Measurements from ENCODE around the gene HMGXB4. TPM values are rescaled to one million over a fixed set of nuclear protein-coding genes. Genes with fewer than 3 reads are reported as not detected.

HMGXB4 gene
- polyA plus RNA-seq, 2 of the 4 experiments (the other 2 are of a cell fraction), result 12.9 to 29.5 TPM

- 95% methylated on average over 17 of the region's 18 CpGs for WGBS (ENCODE audit: missing lambda C conversion rate)
- TF ChIP-seq REST (IDR thresholded peaks at IDR 0.05) (no peak), HDAC2 (IDR thresholded peaks at IDR 0.05) (no peak), ZSCAN20 (CRISPR knock-in tag; IDR thresholded peaks at IDR 0.05) (no peak), MAFK (IDR thresholded peaks at IDR 0.05; ENCODE audit: partially characterized antibody) (no peak), ZC3H11A (IDR thresholded peaks at IDR 0.05) (no peak), HEYL (CRISPR knock-in tag; IDR thresholded peaks at IDR 0.05) (no peak), POLR2AphosphoS2 (conservative IDR thresholded peaks at IDR 0.05; ENCODE audit: low read length) (no peak), KDM1A (IDR thresholded peaks at IDR 0.05; ENCODE audit: low read depth) (no peak), TP53 (CRISPR knock-in tag; IDR thresholded peaks at IDR 0.05) (no peak), ATOH8 (CRISPR knock-in tag; IDR thresholded peaks at IDR 0.05; ENCODE audit: low read depth) (no peak)
- ATAC-seq, result no peak
- Histone ChIP-seq H3K4me2 (no peak overlapping the region), H3K27ac (no peak overlapping the region), H3K4me3 (no peak overlapping the region), H3K9me3 (no peaks in the 10 kb centered on the region), H3K4me1 (peaks cover 4% of the 10 kb centered on the region; the same call in 2 of the 3 replicates)
- no peak for DNase-seq (ENCODE audit: low read depth in 1 of 2, low spot score in 1 of 2)
- CTCF ChIA-PET, result no interaction called here
- no peak for FAIRE-seq
- POLR2A ChIA-PET, result no interaction called here
These were observed 62.1 kb downstream of the HMGXB4 start for GRCh38 chr22:35319244-35319985.

- DNase-seq (ENCODE audit: low read depth in 1 of 2, low spot score in 1 of 2), result no peak
- H3K4me1 ChIP-seq, result no peaks in the 10 kb centered on the region
- FAIRE-seq, result no peak
- ATAC-seq, result no peak
- no peak overlapping the region for H3K4me3 ChIP-seq
- ChIA-PET POLR2A (no interaction called here), CTCF (no interaction called here)
- 95% methylated on average over 6 of the region's 10 CpGs for WGBS (ENCODE audit: missing lambda C conversion rate)
- no peaks in the 10 kb centered on the region for H3K9me3 ChIP-seq
- no peak overlapping the region for H3K4me2 ChIP-seq
- H3K27ac ChIP-seq, result no peak overlapping the region
- no peak for TF ChIP-seq REST (IDR thresholded peaks at IDR 0.05)
- TF ChIP-seq HES2 (IDR thresholded peaks at IDR 0.05), result no peak
- TF ChIP-seq CBX2 (IDR thresholded peaks at IDR 0.05; ENCODE audit: borderline replicate concordance, low read depth), result no peak
- no peak for TF ChIP-seq ATOH8 (CRISPR knock-in tag; IDR thresholded peaks at IDR 0.05; ENCODE audit: low read depth)
- TF ChIP-seq EP300 (IDR thresholded peaks at IDR 0.05), result no peak
- no peak for TF ChIP-seq CHD4 (IDR thresholded peaks at IDR 0.05; ENCODE audit: borderline replicate concordance)
These were observed 64.8 kb downstream of the HMGXB4 start for GRCh38 chr22:35322126-35322525.

Data from A549 (cell line).